ENCODE results near the gene ADAMTS2.

DNA sequence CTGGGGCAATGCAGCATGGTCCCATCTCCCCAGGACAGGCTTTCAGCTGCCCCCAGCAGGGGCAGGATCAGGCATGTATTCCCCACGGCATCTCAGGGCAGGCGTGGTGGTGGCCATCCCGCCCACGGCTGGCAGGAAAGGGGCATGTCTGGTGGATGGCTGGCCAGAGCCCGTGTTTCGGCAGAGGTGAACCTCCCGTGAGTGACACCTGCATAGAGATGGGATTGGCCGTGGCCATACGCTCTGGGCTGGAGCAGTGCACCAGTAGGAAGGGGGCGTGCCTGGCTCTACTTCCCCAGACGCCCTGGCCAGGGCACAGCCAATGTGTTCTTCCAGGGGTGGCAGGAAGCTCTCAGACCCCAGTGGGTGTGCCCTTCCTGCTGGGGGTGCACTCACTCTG lies 146.0 kb downstream of the ADAMTS2 start:
- TF ChIP-seq, protein P1, sequence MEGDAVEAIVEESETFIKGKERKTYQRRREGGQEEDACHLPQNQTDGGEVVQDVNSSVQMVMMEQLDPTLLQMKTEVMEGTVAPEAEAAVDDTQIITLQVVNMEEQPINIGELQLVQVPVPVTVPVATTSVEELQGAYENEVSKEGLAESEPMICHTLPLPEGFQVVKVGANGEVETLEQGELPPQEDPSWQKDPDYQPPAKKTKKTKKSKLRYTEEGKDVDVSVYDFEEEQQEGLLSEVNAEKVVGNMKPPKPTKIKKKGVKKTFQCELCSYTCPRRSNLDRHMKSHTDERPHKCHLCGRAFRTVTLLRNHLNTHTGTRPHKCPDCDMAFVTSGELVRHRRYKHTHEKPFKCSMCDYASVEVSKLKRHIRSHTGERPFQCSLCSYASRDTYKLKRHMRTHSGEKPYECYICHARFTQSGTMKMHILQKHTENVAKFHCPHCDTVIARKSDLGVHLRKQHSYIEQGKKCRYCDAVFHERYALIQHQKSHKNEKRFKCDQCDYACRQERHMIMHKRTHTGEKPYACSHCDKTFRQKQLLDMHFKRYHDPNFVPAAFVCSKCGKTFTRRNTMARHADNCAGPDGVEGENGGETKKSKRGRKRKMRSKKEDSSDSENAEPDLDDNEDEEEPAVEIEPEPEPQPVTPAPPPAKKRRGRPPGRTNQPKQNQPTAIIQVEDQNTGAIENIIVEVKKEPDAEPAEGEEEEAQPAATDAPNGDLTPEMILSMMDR (conservative IDR thresholded peaks at IDR 0.05; ENCODE audit: low read depth, low read length), result no peak
- no peak for TF ChIP-seq EZH2phosphoT487 (IDR thresholded peaks at IDR 0.05; ENCODE audit: borderline replicate concordance, low read length)
